ENCODE measurements around the gene LRRC8D.
"Not testable (repeated sequence)": the region's sequence is repeated elsewhere in the genome, so short reads cannot be mapped to it uniquely, and the experiment has no call there.

The LRRC8D gene

GRCh38 chr1:89962024-89962741, 141.4 kb downstream of the LRRC8D start:
- no peak for DNase-seq (ENCODE audit: low read depth)

DNA sequence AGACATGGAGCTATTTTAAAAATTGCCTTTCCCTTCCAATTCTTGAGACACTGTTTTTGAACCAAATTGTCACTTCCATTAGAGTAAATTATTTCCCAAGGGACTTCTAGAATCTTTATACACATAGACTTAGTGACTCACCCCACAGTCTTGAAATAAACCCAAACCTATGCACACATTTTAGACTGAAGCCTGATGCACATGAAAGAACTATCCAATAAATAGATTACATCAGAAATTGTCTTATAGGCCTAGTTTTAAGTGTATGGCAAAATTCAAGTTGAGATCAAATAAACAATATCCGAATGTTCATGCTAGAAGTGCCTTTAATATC, 141.9 kb downstream of the LRRC8D start:
- DNase-seq (ENCODE audit: low read depth), result no peak

- no peak for DNase-seq (ENCODE audit: low read depth)
These were observed 144.4 kb downstream of the LRRC8D start for GRCh38 chr1:89965193-89965768.

DNA sequence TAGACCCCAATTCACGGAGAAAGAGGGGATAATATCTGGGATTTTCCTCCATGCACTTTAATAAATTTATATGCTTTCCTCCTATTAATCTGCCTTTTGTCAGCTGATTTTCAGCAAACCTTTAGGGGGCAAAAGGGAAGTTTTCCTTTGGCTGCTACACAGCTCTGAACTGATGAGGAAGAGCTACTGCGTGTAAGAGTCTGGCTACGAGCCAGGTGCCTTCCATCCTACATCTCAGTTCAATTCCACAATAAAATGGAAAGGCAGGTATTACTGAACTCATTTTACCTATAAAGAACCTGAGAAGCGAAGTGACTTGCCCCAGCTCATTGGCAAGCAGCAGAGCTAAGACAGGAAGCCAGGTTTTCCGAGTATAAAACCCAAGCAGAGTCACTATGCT, 145.8 kb downstream of the LRRC8D start:
- no peak for DNase-seq (ENCODE audit: low read depth)

DNA sequence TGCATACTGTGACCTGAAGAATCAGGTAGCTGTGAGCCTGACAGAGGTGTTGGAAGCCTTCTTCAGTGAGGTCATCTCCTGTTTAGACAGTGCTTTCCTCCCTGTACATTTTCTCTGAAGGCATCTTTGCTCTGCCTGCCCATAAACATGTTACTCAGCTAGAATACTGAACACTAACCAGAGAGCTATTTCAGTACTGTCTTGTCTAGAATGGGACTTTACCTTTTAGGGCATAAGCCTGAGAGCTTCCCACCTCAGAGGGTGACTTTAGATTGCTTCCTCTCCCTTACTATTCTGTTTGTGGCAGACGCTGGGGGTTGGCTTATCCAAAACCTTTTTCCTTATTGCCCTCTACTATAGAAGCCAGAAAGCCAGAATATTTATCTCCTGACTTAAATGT, 150.8 kb downstream of the LRRC8D start:
- no peak for DNase-seq (ENCODE audit: low read depth)

- no peak for DNase-seq (ENCODE audit: low read depth)
These were observed 151.2 kb downstream of the LRRC8D start for GRCh38 chr1:89972024-89972423.

- no peak for DNase-seq (ENCODE audit: low read depth)
These were observed 152.8 kb downstream of the LRRC8D start for GRCh38 chr1:89973471-89974127.

- no peak for DNase-seq (ENCODE audit: low read depth)
These were observed 153.4 kb downstream of the LRRC8D start for GRCh38 chr1:89974256-89974655.

DNA sequence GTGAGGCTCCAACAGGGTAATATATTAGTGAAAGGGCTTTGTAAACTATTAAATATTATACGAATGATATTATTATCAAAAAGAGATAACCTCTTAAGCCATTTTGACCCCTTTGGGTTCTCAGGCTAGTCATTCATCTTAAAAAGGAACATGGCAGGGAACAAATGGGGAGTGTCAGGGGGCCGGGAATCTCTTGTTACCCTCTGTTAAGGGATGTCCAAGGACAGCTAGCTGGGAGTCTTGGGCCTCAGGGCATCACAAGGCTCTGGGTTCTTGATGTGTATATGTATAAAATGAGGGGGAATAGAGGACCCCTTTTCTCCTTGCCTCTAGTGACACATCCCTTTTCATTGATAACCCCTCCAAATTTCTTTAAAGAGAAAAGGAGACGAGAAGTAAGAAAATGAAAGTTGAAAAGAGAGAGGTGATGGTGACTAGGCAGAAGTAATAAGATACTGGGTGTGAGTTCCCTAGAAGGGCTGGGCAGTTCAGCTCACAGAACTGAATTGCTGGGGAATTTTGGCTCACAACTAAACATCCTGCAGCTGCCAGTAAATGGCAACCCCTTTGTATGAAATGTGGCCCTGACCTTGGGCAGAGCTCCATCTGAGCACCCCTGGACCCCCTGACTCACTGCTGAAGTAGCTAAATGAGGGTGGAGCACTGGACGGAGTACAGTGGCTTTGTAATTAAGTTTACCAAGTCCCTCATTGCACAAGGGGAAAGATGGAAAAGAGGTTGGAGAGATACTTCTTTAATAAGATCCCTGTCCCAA, 154.1 kb downstream of the LRRC8D start:
- DNase-seq (ENCODE audit: low read depth), result peak; percentile 74

DNA sequence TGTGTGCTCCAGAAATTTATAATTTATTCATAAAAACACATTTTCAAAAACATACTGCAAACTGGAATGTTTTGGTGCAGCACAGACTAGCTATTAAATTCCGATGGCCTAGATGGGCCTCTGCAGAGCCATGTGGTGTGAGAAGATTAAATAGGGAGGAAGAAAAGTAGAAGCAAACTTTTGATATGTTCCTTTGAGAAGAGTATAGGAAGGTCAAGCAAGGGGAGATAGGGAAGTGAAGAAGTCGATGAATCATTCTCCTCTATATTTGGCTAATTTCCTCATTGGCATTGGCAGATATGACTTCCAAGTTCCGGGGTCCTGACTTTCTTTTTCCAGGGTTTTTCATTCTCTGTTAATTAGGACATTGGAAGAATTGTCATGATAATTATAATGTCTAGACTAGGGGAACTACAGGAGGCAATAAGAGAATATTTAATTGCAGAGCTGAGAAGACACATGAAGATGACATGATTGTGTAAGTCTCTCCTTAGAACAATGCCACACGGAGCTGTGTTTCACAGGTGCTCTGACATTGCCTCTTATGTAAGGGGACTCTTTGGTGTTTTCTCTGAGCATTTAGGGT, 154.8 kb downstream of the LRRC8D start:
- DNase-seq (ENCODE audit: low read depth), result no peak

DNA sequence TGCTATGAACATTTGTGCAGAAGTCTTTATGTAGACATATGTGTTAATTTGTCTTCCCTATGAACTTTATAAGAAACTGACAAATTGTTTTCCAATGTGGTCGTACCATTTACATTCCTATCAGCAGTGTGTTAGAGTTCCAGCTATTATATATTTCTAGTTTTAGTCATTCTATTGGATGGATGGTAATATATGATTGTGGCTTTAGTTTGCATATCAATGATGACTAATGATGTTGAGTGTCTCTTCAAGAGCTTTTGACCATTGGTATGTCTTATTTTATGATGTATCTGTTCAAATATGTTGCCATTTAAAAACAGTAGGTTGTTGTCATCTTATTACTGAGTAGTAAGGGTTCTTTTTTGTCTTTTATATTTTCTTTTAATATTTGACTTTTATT, 157.9 kb downstream of the LRRC8D start:
- DNase-seq (ENCODE audit: low read depth), result no peak

DNA sequence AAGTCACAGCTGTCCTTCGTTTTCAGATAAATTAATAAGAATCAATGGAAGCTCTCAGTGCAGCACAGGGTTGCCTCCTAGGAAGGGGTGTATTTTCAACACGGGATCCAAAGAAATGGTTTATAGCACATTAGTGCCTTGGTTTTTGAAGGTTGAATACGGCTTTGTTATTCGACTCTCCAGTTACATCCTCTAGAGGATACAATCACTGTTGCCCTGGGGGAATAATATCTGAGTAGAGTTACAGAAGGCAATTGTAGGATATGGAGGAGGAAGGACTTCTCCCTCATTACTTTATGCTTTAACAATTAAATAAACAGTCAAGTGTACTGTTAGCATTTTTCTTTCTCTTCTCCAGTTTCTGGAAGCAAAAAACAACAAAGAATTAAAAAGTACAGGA, 159.8 kb downstream of the LRRC8D start:
- DNase-seq (ENCODE audit: low read depth), result peak; percentile 35

DNA sequence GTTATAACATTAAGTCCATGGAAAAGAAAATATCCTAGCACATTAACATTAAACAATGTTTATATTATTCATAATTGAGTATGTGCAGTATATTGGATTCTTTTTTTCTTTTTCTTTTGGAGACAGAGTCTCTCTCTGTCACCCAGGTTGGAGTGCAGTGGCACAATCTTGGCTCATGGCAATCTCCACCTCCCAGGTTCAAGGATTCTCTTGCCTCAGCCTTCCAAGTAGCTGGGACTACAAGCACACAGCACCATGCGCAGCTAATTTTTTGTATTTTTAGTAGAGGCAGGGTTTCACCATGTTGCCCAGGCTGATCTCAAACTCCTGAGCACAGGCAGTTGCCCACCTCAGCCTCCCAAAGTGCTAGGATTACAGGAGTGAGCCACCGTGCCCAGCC, 162.0 kb downstream of the LRRC8D start:
- not testable (repeated sequence) for DNase-seq (ENCODE audit: low read depth)

GRCh38 chr1:89984564-89985116, 163.8 kb downstream of the LRRC8D start:
- not testable (repeated sequence) for DNase-seq (ENCODE audit: low read depth)

- no peak for DNase-seq (ENCODE audit: low read depth)
These were observed 165.2 kb downstream of the LRRC8D start for GRCh38 chr1:89986020-89986419.

All from stromal cell of bone marrow (primary cell).